Liver (tissue), 3 donors: Measurements from ENCODE around the gene ZNHIT2.

Source experiments
- EGR1 ChIP-seq, 2 donors: IDR thresholded peaks; 2 replicates each; pipeline ENCODE4 v1.6.1; 2016 to 2018; ENCODE audit warnings: antibody characterized with exemption in 2 of 2, low read depth in 2 of 2
- GABPA ChIP-seq, 2 donors: IDR thresholded peaks in 1 of 2; conservative IDR thresholded peaks in 1 of 2; 2 replicates each; pipeline ENCODE4 v1.6.1; 2016; ENCODE audit warnings: antibody characterized with exemption in 2 of 2, mild to moderate bottlenecking in 1 of 2, moderate library complexity in 1 of 2
- HNF4G ChIP-seq: IDR thresholded peaks from 2 replicates; pipeline ENCODE4 v1.6.1; 2016; ENCODE audit warnings: antibody characterized with exemption
- JUND ChIP-seq, 2 donors: IDR thresholded peaks; 2 replicates each; pipeline ENCODE4 v1.6.1; 2016; ENCODE audit warnings: antibody characterized with exemption in 2 of 2
- RAD21 ChIP-seq, 2 donors: IDR thresholded peaks; 2 replicates each; pipeline ENCODE4 v1.6.1; 2016; ENCODE audit warnings: antibody characterized with exemption in 2 of 2, mild to moderate bottlenecking in 2 of 2
- SP1 ChIP-seq: IDR thresholded peaks from 2 replicates; pipeline ENCODE4 v1.6.1; 2018; ENCODE audit warnings: antibody characterized with exemption, mild to moderate bottlenecking
- TAF1 ChIP-seq: conservative IDR thresholded peaks from 2 replicates; pipeline ENCODE4 v1.6.1; 2016; ENCODE audit warnings: antibody characterized with exemption, mild to moderate bottlenecking
- YY1 ChIP-seq: IDR thresholded peaks from 2 replicates; pipeline ENCODE4 v1.6.1; 2016; ENCODE audit warnings: antibody characterized with exemption, mild to moderate bottlenecking
- TF ChIP-seq, protein P1 (sequence below): fragments of 150-350 bp; IDR thresholded peaks from 2 replicates; pipeline ENCODE4 v1.5.1; 2017; ENCODE audit warnings: improper control_type of control experiment, low read depth, low read length; ENCODE audit not compliant: missing input control
- TF ChIP-seq, protein P2 (sequence below): IDR thresholded peaks from 2 replicates; pipeline ENCODE4 v1.6.1; 2016; ENCODE audit warnings: antibody characterized with exemption, mild to moderate bottlenecking
- TF ChIP-seq, protein P3 (sequence below): IDR thresholded peaks from 2 replicates; pipeline ENCODE4 v1.6.1; 2016; ENCODE audit warnings: antibody characterized with exemption
- TF ChIP-seq, protein P4 (sequence below): IDR thresholded peaks from 2 replicates; pipeline ENCODE4 v1.6.1; 2016; ENCODE audit warnings: antibody characterized with exemption
- TF ChIP-seq, protein P5 (sequence below): IDR thresholded peaks from 2 replicates; pipeline ENCODE4 v1.6.1; 2016; ENCODE audit warnings: antibody characterized with exemption
- donor health status: healthy.
- donor health status: healthy.

DNA sequence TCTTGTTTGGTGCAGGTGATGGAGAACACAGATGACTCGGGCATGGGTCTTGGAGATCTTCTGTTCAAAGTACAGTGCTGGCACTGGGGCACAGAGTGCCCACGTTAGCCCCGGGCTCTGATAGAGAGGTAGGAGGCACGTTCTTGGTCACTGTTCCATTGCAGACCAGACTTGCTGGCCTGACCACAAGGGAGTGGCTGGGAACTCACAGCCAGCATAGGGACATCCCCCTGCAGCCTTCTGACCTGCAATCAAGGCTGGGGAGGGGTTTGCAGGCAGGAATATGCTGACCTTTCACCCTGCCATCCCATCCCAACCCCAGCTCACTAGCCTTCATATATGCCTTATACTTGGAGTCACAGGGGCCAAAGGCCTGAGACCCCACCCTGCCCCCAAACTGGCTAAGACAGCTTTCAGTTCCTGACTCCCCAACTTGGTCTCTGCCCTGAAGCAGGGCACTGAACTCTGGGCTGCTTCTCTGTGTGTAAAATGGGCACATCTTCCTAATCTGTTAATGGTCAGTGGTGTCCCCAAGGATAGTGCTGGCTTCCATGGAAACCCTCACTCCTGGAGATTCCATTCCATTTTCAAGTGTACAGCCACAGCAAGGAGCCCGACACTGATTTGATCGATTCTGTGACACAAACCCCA is 9.2 kb upstream of the ZNHIT2 start:
- TF ChIP-seq TAF1 (no peak), EGR1 (IDR thresholded peaks at IDR 0.05; ENCODE audit: low read depth in 2 of 2) (no peak), JUND (IDR thresholded peaks at IDR 0.05) (no peak), GABPA (IDR thresholded peaks at IDR 0.05 in 1 of 2, conservative IDR thresholded peaks at IDR 0.05 in 1 of 2) (no peak), YY1 (no peak), RAD21 (IDR thresholded peaks at IDR 0.05) (no peak), HNF4G (no peak), SP1 (no peak)
- TF ChIP-seq, protein P1, sequence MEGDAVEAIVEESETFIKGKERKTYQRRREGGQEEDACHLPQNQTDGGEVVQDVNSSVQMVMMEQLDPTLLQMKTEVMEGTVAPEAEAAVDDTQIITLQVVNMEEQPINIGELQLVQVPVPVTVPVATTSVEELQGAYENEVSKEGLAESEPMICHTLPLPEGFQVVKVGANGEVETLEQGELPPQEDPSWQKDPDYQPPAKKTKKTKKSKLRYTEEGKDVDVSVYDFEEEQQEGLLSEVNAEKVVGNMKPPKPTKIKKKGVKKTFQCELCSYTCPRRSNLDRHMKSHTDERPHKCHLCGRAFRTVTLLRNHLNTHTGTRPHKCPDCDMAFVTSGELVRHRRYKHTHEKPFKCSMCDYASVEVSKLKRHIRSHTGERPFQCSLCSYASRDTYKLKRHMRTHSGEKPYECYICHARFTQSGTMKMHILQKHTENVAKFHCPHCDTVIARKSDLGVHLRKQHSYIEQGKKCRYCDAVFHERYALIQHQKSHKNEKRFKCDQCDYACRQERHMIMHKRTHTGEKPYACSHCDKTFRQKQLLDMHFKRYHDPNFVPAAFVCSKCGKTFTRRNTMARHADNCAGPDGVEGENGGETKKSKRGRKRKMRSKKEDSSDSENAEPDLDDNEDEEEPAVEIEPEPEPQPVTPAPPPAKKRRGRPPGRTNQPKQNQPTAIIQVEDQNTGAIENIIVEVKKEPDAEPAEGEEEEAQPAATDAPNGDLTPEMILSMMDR: no peak
- TF ChIP-seq, protein P2, sequence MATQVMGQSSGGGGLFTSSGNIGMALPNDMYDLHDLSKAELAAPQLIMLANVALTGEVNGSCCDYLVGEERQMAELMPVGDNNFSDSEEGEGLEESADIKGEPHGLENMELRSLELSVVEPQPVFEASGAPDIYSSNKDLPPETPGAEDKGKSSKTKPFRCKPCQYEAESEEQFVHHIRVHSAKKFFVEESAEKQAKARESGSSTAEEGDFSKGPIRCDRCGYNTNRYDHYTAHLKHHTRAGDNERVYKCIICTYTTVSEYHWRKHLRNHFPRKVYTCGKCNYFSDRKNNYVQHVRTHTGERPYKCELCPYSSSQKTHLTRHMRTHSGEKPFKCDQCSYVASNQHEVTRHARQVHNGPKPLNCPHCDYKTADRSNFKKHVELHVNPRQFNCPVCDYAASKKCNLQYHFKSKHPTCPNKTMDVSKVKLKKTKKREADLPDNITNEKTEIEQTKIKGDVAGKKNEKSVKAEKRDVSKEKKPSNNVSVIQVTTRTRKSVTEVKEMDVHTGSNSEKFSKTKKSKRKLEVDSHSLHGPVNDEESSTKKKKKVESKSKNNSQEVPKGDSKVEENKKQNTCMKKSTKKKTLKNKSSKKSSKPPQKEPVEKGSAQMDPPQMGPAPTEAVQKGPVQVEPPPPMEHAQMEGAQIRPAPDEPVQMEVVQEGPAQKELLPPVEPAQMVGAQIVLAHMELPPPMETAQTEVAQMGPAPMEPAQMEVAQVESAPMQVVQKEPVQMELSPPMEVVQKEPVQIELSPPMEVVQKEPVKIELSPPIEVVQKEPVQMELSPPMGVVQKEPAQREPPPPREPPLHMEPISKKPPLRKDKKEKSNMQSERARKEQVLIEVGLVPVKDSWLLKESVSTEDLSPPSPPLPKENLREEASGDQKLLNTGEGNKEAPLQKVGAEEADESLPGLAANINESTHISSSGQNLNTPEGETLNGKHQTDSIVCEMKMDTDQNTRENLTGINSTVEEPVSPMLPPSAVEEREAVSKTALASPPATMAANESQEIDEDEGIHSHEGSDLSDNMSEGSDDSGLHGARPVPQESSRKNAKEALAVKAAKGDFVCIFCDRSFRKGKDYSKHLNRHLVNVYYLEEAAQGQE: no peak
- TF ChIP-seq, protein P3, sequence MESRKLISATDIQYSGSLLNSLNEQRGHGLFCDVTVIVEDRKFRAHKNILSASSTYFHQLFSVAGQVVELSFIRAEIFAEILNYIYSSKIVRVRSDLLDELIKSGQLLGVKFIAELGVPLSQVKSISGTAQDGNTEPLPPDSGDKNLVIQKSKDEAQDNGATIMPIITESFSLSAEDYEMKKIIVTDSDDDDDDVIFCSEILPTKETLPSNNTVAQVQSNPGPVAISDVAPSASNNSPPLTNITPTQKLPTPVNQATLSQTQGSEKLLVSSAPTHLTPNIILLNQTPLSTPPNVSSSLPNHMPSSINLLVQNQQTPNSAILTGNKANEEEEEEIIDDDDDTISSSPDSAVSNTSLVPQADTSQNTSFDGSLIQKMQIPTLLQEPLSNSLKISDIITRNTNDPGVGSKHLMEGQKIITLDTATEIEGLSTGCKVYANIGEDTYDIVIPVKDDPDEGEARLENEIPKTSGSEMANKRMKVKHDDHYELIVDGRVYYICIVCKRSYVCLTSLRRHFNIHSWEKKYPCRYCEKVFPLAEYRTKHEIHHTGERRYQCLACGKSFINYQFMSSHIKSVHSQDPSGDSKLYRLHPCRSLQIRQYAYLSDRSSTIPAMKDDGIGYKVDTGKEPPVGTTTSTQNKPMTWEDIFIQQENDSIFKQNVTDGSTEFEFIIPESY: no peak
- TF ChIP-seq, protein P4, sequence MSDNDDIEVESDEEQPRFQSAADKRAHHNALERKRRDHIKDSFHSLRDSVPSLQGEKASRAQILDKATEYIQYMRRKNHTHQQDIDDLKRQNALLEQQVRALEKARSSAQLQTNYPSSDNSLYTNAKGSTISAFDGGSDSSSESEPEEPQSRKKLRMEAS: no peak
- TF ChIP-seq, protein P5, sequence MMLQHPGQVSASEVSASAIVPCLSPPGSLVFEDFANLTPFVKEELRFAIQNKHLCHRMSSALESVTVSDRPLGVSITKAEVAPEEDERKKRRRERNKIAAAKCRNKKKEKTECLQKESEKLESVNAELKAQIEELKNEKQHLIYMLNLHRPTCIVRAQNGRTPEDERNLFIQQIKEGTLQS: no peak
